B cell (primary cell): Measurements from ENCODE around the gene NYAP2. TPM values are rescaled to one million over a fixed set of nuclear protein-coding genes. Genes with fewer than 3 reads are reported as not detected.

ENCODE experiments used
- ATAC-seq: fragments of 200-7000 bp; cut with Tn5 transposase; one replicate; pipeline ENCODE4 v1.10.0; 2021; ENCODE audit warnings: low read depth, mild to moderate bottlenecking, moderate number of reproducible peaks, moderate library complexity
- CTCF ChIA-PET: fragments of 350-600 bp; sonication (Branson Sonifier 250); formaldehyde crosslinking; loops from one replicate; lab custom pipeline; 2021; ENCODE audit warnings: antibody characterized with exemption, inconsistent platforms; lab: Charles Lee
- POLR2A ChIA-PET: fragments of 350-600 bp; sonication (Branson Sonifier 250); formaldehyde crosslinking; loops from one replicate; lab custom pipeline; 2021; ENCODE audit warnings: antibody characterized with exemption; lab: Charles Lee
- DNase-seq: peaks from one replicate; pipeline ENCODE4 v3.0.0; 2013
- H2AFZ ChIP-seq: 2 replicates; pipeline ENCODE4 v1.6.1; 2012; ENCODE audit warnings: mild to moderate bottlenecking, low read depth, low read length; ENCODE audit not compliant: insufficient read depth, poor library complexity, severe bottlenecking
- H3K27ac ChIP-seq, 2 donors: 1 replicate in 1 of 2; 2 replicates in 1 of 2; pipeline ENCODE4 v1.5.1; 2012 to 2013; ENCODE audit warnings: low read length in 2 of 2, mild to moderate bottlenecking in 2 of 2, moderate library complexity in 1 of 2
- H3K27me3 ChIP-seq, 4 experiments: fragments of 200-600 bp in 1 of 4; sonication (generic) in 1 of 4; replicated peaks in 1 of 4; 1 replicate in 2 of 4; 2 replicates in 2 of 4; pipeline versions ENCODE4 v1.6.1 to v1.7.0; 2013 to 2016; ENCODE audit warnings: low read length in 3 of 4, mild to moderate bottlenecking in 2 of 4, mixed read lengths in 1 of 4, moderate library complexity in 1 of 4; ENCODE audit not compliant: insufficient read depth in 4 of 4, control insufficient read depth in 3 of 4; ENCODE audit errors: control extremely low read depth in 1 of 4
- H3K36me3 ChIP-seq, 2 experiments: replicated peaks in 1 of 2; 1 replicate in 1 of 2; 2 replicates in 1 of 2; pipeline versions ENCODE4 v1.6.1 to v1.7.1; 2013; ENCODE audit warnings: low read length in 1 of 2; ENCODE audit not compliant: insufficient read depth in 2 of 2, control insufficient read depth in 1 of 2; ENCODE audit errors: control extremely low read depth in 1 of 2, extremely low read depth in 1 of 2
- H3K4me1 ChIP-seq, 2 donors: fragments of 200-600 bp in 1 of 2; sonication (generic) in 1 of 2; 1 replicate in 1 of 2; 2 replicates in 1 of 2; pipeline versions ENCODE4 v1.5.1 to v1.6.1; 2013 to 2017; ENCODE audit warnings: low read length in 2 of 2; ENCODE audit not compliant: control insufficient read depth in 2 of 2, insufficient read depth in 2 of 2
- H3K4me2 ChIP-seq: replicated peaks from 2 replicates; pipeline ENCODE3; 2012; ENCODE audit warnings: mild to moderate bottlenecking, low read depth, low read length; ENCODE audit not compliant: poor library complexity, severe bottlenecking
- H3K4me3 ChIP-seq, 5 experiments: fragments of 200-600 bp in 1 of 5; sonication (generic) in 1 of 5; 1 replicate in 3 of 5; 2 replicates in 2 of 5; pipeline versions ENCODE4 v1.5.1 to v1.7.0; 2011 to 2016; ENCODE audit warnings: low read length in 4 of 5, mild to moderate bottlenecking in 4 of 5, low read depth in 2 of 5, control low read depth in 1 of 5, moderate library complexity in 1 of 5; ENCODE audit not compliant: insufficient read depth in 1 of 5; ENCODE audit errors: control extremely low read depth in 1 of 5, extremely low read depth in 1 of 5
- H3K79me2 ChIP-seq: fragments of 200-600 bp; sonication (generic); one replicate; pipeline ENCODE4 v1.6.0; 2016; ENCODE audit warnings: low read length; ENCODE audit not compliant: control insufficient read depth, insufficient read depth
- H3K9ac ChIP-seq: fragments of 200-600 bp; sonication (generic); 2 replicates; pipeline ENCODE4 v1.6.1; 2017; ENCODE audit warnings: mild to moderate bottlenecking, low read length, moderate library complexity
- H3K9me3 ChIP-seq, 3 donors: one replicate each; pipeline versions ENCODE4 v1.6.1 to v1.7.1; 2013; ENCODE audit warnings: low read length in 2 of 3; ENCODE audit not compliant: control insufficient read depth in 2 of 3, insufficient read depth in 1 of 3; ENCODE audit errors: control extremely low read depth in 1 of 3
- H4K20me1 ChIP-seq: 2 replicates; pipeline ENCODE4 v1.6.0; 2012; ENCODE audit warnings: mild to moderate bottlenecking, low read length; ENCODE audit not compliant: insufficient read depth, control insufficient read depth, poor library complexity, severe bottlenecking
- H3K27ac Mint-ChIP-seq: one replicate; pipeline ENCODE4 v1.8.0; 2021; ENCODE audit warnings: mixed read lengths
- H3K27me3 Mint-ChIP-seq: one replicate; pipeline ENCODE4 v1.8.0; 2021; ENCODE audit warnings: mixed read lengths
- H3K4me1 Mint-ChIP-seq: one replicate; pipeline ENCODE4 v1.8.0; 2021; ENCODE audit warnings: mixed read lengths
- H3K4me3 Mint-ChIP-seq: one replicate; pipeline ENCODE4 v1.8.0; 2021; ENCODE audit warnings: mixed read lengths
- H3K9me3 Mint-ChIP-seq: one replicate; pipeline ENCODE4 v1.8.0; 2022; ENCODE audit warnings: mixed read lengths; ENCODE audit not compliant: insufficient read depth
- EZH2 ChIP-seq: IDR thresholded peaks from 2 replicates; pipeline ENCODE4 v1.6.1; 2012; ENCODE audit warnings: borderline replicate concordance, low read depth, mild to moderate bottlenecking, moderate library complexity, low read length; ENCODE audit not compliant: insufficient read depth, poor library complexity, severe bottlenecking
- WGBS: methylation state at CpG from one replicate; pipeline ENCODE4 v1.1.5; 2013; ENCODE audit warnings: missing lambda C conversion rate; ENCODE audit not compliant: insufficient coverage; 5-methylcytosine and 5-hydroxymethylcytosine counted together
- intact Hi-C: fragments of 100-400 bp; cut with micrococcal nuclease; formaldehyde crosslinking; loops from one replicate; pipeline ENCODE4 v1.10.0; 2022
- polyA plus RNA-seq: library from polyadenylated mRNA; depleted of rRNA; stranded (reverse); fragments of >200 nt; gene quantifications from 2 replicates; pipeline ENCODE4 v1.2.3, GENCODE V29; 2012
- total RNA-seq, 2 donors: library from RNA; stranded (reverse); fragments of 120-200 nt in 1 of 2; gene quantifications; 1 replicate in 1 of 2; 2 replicates in 1 of 2; pipeline versions ENCODE4 v1.2.3 to v1.2.4, GENCODE V29; 2013 to 2022
- TF ChIP-seq, protein P1 (sequence below): fragments of 200-600 bp; IDR thresholded peaks from one replicate; pipeline ENCODE4 v1.8.0; 2022; ENCODE audit warnings: antibody characterized with exemption, mild to moderate bottlenecking

Gene NYAP2
- total and polyA plus RNA-seq, 2 donors (not counting 1 experiment from before 2014, with no cell fraction given), result 0.12 to 0.17 TPM

- H3K79me2 ChIP-seq, result no peaks in the 10 kb centered on the region
- H3K4me1 ChIP-seq, result no peaks in the 10 kb centered on the region
- no peak overlapping the region for H3K4me3 ChIP-seq
- no peak for TF ChIP-seq EZH2
- TF ChIP-seq, protein P1, sequence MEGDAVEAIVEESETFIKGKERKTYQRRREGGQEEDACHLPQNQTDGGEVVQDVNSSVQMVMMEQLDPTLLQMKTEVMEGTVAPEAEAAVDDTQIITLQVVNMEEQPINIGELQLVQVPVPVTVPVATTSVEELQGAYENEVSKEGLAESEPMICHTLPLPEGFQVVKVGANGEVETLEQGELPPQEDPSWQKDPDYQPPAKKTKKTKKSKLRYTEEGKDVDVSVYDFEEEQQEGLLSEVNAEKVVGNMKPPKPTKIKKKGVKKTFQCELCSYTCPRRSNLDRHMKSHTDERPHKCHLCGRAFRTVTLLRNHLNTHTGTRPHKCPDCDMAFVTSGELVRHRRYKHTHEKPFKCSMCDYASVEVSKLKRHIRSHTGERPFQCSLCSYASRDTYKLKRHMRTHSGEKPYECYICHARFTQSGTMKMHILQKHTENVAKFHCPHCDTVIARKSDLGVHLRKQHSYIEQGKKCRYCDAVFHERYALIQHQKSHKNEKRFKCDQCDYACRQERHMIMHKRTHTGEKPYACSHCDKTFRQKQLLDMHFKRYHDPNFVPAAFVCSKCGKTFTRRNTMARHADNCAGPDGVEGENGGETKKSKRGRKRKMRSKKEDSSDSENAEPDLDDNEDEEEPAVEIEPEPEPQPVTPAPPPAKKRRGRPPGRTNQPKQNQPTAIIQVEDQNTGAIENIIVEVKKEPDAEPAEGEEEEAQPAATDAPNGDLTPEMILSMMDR, result no peak
- ChIA-PET CTCF (interaction anchor here (1.0 kb wide), 1 partner anchor 9 kb away, joined by 3 read pairs; no protein-coding TSS in a partner anchor), POLR2A (no interaction called here)
- Mint-ChIP-seq H3K27ac (no peak overlapping the region), H3K4me3 (no peak overlapping the region), H3K9me3 (no peaks in the 10 kb centered on the region), H3K4me1 (no peaks in the 10 kb centered on the region), H3K27me3 (no peaks in the 10 kb centered on the region)
- no peak overlapping the region for H3K4me2 ChIP-seq
- no peaks in the 10 kb centered on the region for H4K20me1 ChIP-seq
- no peak overlapping the region for H3K27ac ChIP-seq
- no peaks in the 10 kb centered on the region for H3K27me3 ChIP-seq
- no peak overlapping the region for H3K9ac ChIP-seq
- DNase-seq (no peak), ATAC-seq (no peak)
- intact Hi-C loops, result no loop called here
- WGBS, result no CpG with 5 or more reads among the region's 3 CpGs
- no peak overlapping the region for H2AFZ ChIP-seq
- H3K36me3 ChIP-seq, result no peaks in the 10 kb centered on the region
- H3K9me3 ChIP-seq, result no peaks in the 10 kb centered on the region
These were observed 71.5 kb downstream of the NYAP2 start for GRCh38 chr2:225471039-225471438.

- intact Hi-C loops, result no loop called here
- no CpG with 5 or more reads among the region's 2 CpGs for whole genome bisulfite sequencing
- Histone ChIP-seq H3K27me3 (no peaks in the 10 kb centered on the region), H3K9me3 (no peaks in the 10 kb centered on the region), H3K36me3 (no peaks in the 10 kb centered on the region), H3K9ac (no peak overlapping the region), H3K4me2 (no peak overlapping the region), H3K79me2 (no peaks in the 10 kb centered on the region), H3K4me3 (no peak overlapping the region), H4K20me1 (no peaks in the 10 kb centered on the region), H3K4me1 (no peaks in the 10 kb centered on the region), H2AFZ (no peak overlapping the region), H3K27ac (no peak overlapping the region)
- POLR2A ChIA-PET, result no interaction called here
- Mint-ChIP-seq H3K4me1 (no peaks in the 10 kb centered on the region), H3K4me3 (no peak overlapping the region), H3K9me3 (no peaks in the 10 kb centered on the region), H3K27me3 (no peaks in the 10 kb centered on the region), H3K27ac (no peak overlapping the region)
- ATAC-seq (no peak), DNase-seq (no peak)
- TF ChIP-seq EZH2, result no peak
- TF ChIP-seq, protein P1, result no peak
- CTCF ChIA-PET, result interaction anchor here (1.0 kb wide), 1 partner anchor 9 kb away, joined by 3 read pairs; no protein-coding TSS in a partner anchor
These were observed 72.0 kb downstream of the NYAP2 start for GRCh38 chr2:225471482-225471881.
